Naive B cell (primary cell): ENCODE measurements around the gene SCUBE2. TPM values are rescaled to one million over a fixed set of nuclear protein-coding genes. Genes with fewer than 3 reads are reported as not detected.
A peak's percentile ranks its signal among the peaks of the same experiment; 100 is the strongest.
"Not testable (repeated sequence)": the region's sequence is repeated elsewhere in the genome, so short reads cannot be mapped to it uniquely, and the experiment has no call there.

Experiments
- ATAC-seq, 2 donors: fragments of 150-1000 bp; cut with Tn5 transposase; 2 replicates each; pipeline ENCODE4 v1.10.0; 2021; ENCODE audit warnings: low read depth in 2 of 2, mild to moderate bottlenecking in 2 of 2, moderate library complexity in 2 of 2
- DNase-seq: peaks from one replicate; pipeline ENCODE4 v3.0.0; 2022
- H3K27ac Mint-ChIP-seq, 6 donors: one replicate each; pipeline ENCODE4 v1.8.0; 2020 to 2022; ENCODE audit warnings: mild to moderate bottlenecking in 6 of 6, mixed read lengths in 6 of 6, moderate library complexity in 5 of 6, inconsistent platforms in 2 of 6
- H3K27me3 Mint-ChIP-seq, 3 donors: one replicate each; pipeline ENCODE4 v1.8.0; 2021 to 2022; ENCODE audit warnings: mixed read lengths in 3 of 3, mild to moderate bottlenecking in 1 of 3
- H3K36me3 Mint-ChIP-seq, 2 donors: one replicate each; pipeline ENCODE4 v1.8.0; 2020 to 2022; ENCODE audit warnings: mixed read lengths in 2 of 2, inconsistent platforms in 1 of 2, mild to moderate bottlenecking in 1 of 2
- H3K4me1 Mint-ChIP-seq, 3 donors: one replicate each; pipeline ENCODE4 v1.8.0; 2020 to 2022; ENCODE audit warnings: mixed read lengths in 3 of 3, inconsistent platforms in 1 of 3, mild to moderate bottlenecking in 1 of 3, moderate library complexity in 1 of 3
- H3K4me3 Mint-ChIP-seq, 8 donors: one replicate each; pipeline ENCODE4 v1.8.0; 2020 to 2022; ENCODE audit warnings: mild to moderate bottlenecking in 8 of 8, mixed read lengths in 8 of 8, moderate library complexity in 8 of 8, inconsistent platforms in 2 of 8
- H3K9me3 Mint-ChIP-seq, 7 donors: one replicate each; pipeline ENCODE4 v1.8.0; 2020 to 2022; ENCODE audit warnings: mixed read lengths in 7 of 7, mild to moderate bottlenecking in 5 of 7, inconsistent platforms in 2 of 7, moderate library complexity in 1 of 7
- polyA plus RNA-seq, 6 donors: library from polyadenylated mRNA; unstranded; fragments of 300-500 nt; fragmentation: Illumina TruSeq; gene quantifications; one replicate each; pipeline ENCODE4 v1.2.3, GENCODE V29; 2021; ENCODE audit warnings: low read depth in 6 of 6

SCUBE2 gene
- polyA plus RNA-seq, 6 donors from 2014 or later = not detected

DNA sequence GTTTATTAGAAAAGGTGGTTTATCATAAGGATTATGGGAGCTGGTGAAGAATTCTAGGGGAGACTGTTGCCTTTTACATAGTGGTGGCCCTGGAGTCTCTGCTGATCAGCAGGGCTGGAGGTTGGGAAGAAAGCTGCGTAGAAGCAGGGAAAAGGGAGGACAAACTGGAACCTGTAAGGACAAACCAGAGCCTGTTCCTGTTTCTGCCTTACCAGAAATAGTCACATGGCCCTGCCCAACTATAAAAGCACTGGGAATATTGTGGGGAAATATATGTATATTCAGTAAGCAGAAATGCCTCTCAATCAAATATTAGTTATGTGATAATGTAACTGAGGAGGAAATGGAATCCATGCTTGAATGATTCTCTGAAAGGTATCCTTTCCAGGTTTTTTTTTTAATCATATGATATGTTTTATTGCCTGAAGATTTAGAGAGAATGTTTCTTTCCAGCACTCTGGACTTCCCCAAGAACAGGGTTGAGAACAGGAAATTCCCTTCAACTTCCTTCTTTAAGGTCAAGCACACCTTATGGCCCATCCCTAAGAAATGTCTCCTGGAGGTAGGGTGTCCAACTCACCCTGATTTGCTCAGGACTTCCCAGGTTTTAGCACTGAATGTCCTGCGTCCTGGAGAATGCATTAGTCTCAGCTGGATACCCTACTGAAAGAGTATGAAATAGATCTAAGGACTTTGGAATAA lies 33.9 kb upstream of the SCUBE2 start:
- H3K27ac Mint-ChIP-seq = peak overlapping the region in 1 of 6 donors; percentile 3
- H3K4me3 Mint-ChIP-seq = no peak overlapping the region
- peaks cover 0 to 3% (median 0%) of the 10 kb centered on the region in 7 donors for H3K9me3 Mint-ChIP-seq
- peaks cover 0 to 6% (median 0%) of the 10 kb centered on the region in 3 donors for H3K4me1 Mint-ChIP-seq
- ATAC-seq = no peak
- H3K36me3 Mint-ChIP-seq = no peaks in the 10 kb centered on the region
- no peak for DNase-seq
- H3K27me3 Mint-ChIP-seq = no peaks in the 10 kb centered on the region

DNA sequence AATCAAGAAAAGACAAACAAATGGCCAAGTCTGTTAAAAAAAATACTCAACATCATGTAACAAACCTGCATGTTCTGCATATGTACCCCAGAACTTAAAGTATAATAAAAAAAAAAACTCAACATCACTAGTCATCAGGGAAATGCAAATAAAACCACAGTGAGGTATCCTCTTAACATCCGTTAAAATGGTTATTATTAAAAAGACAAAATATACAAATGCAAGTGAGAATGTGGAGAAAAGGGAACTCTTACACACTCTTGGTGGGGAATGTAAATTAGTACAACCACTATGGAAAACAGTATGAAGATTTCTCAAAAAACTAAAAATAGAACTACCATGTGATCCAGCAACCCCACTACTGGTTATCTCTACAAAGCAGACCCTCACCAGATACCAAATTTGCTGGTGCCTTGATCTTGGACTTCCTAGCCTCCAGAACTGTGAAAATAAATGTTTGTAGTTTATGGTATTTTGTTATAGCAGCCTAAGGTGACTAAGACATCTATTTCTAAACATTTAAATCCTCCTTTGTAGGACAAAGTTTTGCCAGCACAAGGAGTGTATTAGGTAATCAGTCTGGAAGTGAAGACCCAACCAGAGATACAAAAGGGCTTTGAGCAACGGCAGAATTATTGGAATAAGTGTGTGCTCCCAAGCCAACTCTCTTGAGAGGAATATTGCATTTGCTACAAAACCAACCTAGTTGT lies 32.4 kb upstream of the SCUBE2 start:
- Mint-ChIP-seq H3K27ac (peak overlapping the region in 1 of 6 donors; percentile 39), H3K4me3 (no peak overlapping the region), H3K9me3 (peaks cover 0 to 3% (median 0%) of the 10 kb centered on the region in 7 donors), H3K27me3 (no peaks in the 10 kb centered on the region), H3K4me1 (peaks cover 0 to 6% (median 0%) of the 10 kb centered on the region in 3 donors), H3K36me3 (no peaks in the 10 kb centered on the region)
- DNase-seq (no peak), ATAC-seq (no peak)

GRCh38 chr11:9121469-9121796 lies 30.0 kb upstream of the SCUBE2 start:
- H3K9me3 Mint-ChIP-seq = peaks cover 0 to 2% (median 0%) of the 10 kb centered on the region in 7 donors
- no peaks in the 10 kb centered on the region for H3K27me3 Mint-ChIP-seq
- ATAC-seq = no peak
- H3K4me1 Mint-ChIP-seq = peaks cover 0 to 6% (median 0%) of the 10 kb centered on the region in 3 donors
- DNase-seq = no peak
- H3K36me3 Mint-ChIP-seq = no peaks in the 10 kb centered on the region
- H3K27ac Mint-ChIP-seq = no peak overlapping the region
- H3K4me3 Mint-ChIP-seq = no peak overlapping the region

GRCh38 chr11:9120664-9121468 lies 29.5 kb upstream of the SCUBE2 start:
- Mint-ChIP-seq H3K9me3 (peaks cover 0 to 2% (median 0%) of the 10 kb centered on the region in 7 donors), H3K4me3 (no peak overlapping the region), H3K27me3 (no peaks in the 10 kb centered on the region), H3K36me3 (no peaks in the 10 kb centered on the region), H3K4me1 (peaks cover 0 to 6% (median 0%) of the 10 kb centered on the region in 3 donors), H3K27ac (no peak overlapping the region)
- no peak for DNase-seq
- no peak for ATAC-seq

- DNase-seq (no peak), ATAC-seq (no peak)
- Mint-ChIP-seq H3K27ac (no peak overlapping the region), H3K4me3 (no peak overlapping the region), H3K4me1 (peaks cover 0 to 3% (median 0%) of the 10 kb centered on the region in 3 donors), H3K9me3 (peaks cover 0 to 12% (median 2%) of the 10 kb centered on the region in 7 donors), H3K27me3 (peaks cover 0 to 5% (median 0%) of the 10 kb centered on the region in 3 donors), H3K36me3 (no peaks in the 10 kb centered on the region)
Measured at GRCh38 chr11:9118277-9118676, 26.9 kb upstream of the SCUBE2 start.

DNA sequence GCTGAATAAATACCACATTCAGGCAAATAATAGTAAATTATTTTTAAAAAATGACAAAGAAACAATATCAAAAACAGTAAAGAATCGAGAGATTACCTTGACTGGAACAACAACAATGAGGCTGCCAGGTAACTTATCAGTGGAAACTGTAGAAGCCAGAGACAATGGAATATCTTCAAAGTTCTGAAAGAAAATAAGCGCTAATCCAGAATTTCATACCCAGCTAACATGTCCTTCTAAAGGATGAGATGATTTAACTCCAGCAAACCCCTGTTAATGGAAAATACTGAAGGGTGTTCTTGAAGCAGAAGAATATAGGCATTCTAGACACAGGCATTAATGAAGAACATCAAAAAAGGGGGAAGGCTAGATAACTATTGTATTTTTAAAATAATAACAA lies 20.7 kb upstream of the SCUBE2 start:
- no peak for DNase-seq
- no peak for ATAC-seq
- H3K9me3 Mint-ChIP-seq = peaks cover 8 to 40% (median 21%) of the 10 kb centered on the region in 7 donors
- peaks cover 14 to 16% of the 10 kb centered on the region in 2 donors for H3K36me3 Mint-ChIP-seq
- no peaks in the 10 kb centered on the region for H3K4me1 Mint-ChIP-seq
- no peak overlapping the region for H3K27ac Mint-ChIP-seq
- H3K4me3 Mint-ChIP-seq = no peak overlapping the region
- H3K27me3 Mint-ChIP-seq = peaks cover 0 to 5% (median 0%) of the 10 kb centered on the region in 3 donors

GRCh38 chr11:9109858-9110731 lies 18.7 kb upstream of the SCUBE2 start:
- DNase-seq (no peak), ATAC-seq (no peak)
- Mint-ChIP-seq H3K27me3 (peaks cover 0 to 5% (median 0%) of the 10 kb centered on the region in 3 donors), H3K4me3 (no peak overlapping the region), H3K36me3 (peaks cover 14 to 16% of the 10 kb centered on the region in 2 donors), H3K4me1 (no peaks in the 10 kb centered on the region), H3K9me3 (peaks cover 8 to 40% (median 21%) of the 10 kb centered on the region in 7 donors), H3K27ac (no peak overlapping the region)

DNA sequence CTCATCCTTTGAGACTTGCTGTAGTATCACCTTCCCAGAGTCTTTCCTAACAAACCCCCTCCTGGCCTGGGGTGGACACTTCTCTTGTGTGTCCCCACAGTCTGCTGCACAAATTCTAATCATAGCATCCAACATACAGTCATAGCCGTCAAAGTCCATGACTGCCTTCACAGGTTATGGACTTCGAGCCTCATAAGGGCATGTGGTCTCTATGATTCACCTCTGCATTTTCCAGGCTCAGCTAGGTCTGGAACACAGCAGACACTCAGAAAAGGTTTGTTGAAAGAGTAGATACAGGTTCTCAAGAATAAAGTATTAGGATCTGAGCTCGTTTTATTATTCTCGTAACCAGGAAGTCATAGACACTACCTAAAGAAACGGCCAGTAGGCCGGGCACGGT lies 13.2 kb upstream of the SCUBE2 start:
- H3K27ac Mint-ChIP-seq = peak overlapping the region in 1 of 6 donors; percentile 73
- no peak for DNase-seq
- H3K27me3 Mint-ChIP-seq = peaks cover 7 to 16% (median 15%) of the 10 kb centered on the region in 3 donors

GRCh38 chr11:9103542-9104276 lies 12.3 kb upstream of the SCUBE2 start:
- DNase-seq = no peak
- H3K9me3 Mint-ChIP-seq = no peaks in the 10 kb centered on the region
- peaks cover 7 to 16% (median 16%) of the 10 kb centered on the region in 3 donors for H3K27me3 Mint-ChIP-seq
- ATAC-seq = no peak
- H3K4me3 Mint-ChIP-seq = no peak overlapping the region
- H3K27ac Mint-ChIP-seq = no peak overlapping the region
- H3K36me3 Mint-ChIP-seq = no peaks in the 10 kb centered on the region
- no peaks in the 10 kb centered on the region for H3K4me1 Mint-ChIP-seq

More for the DNA sequence above, 13.2 kb upstream of the SCUBE2 start:
- Mint-ChIP-seq H3K4me3 (no peak overlapping the region), H3K4me1 (no peaks in the 10 kb centered on the region), H3K36me3 (no peaks in the 10 kb centered on the region), H3K9me3 (no peaks in the 10 kb centered on the region)
- ATAC-seq = no peak

- H3K9me3 Mint-ChIP-seq = no peaks in the 10 kb centered on the region
- DNase-seq = no peak
- H3K27me3 Mint-ChIP-seq = peaks cover 13 to 34% (median 32%) of the 10 kb centered on the region in 3 donors
- no peaks in the 10 kb centered on the region for H3K4me1 Mint-ChIP-seq
- H3K36me3 Mint-ChIP-seq = no peaks in the 10 kb centered on the region
- H3K27ac Mint-ChIP-seq = no peak overlapping the region
- H3K4me3 Mint-ChIP-seq = no peak overlapping the region
- ATAC-seq = no peak
Measured at GRCh38 chr11:9099617-9100016, 8.2 kb upstream of the SCUBE2 start.

DNA sequence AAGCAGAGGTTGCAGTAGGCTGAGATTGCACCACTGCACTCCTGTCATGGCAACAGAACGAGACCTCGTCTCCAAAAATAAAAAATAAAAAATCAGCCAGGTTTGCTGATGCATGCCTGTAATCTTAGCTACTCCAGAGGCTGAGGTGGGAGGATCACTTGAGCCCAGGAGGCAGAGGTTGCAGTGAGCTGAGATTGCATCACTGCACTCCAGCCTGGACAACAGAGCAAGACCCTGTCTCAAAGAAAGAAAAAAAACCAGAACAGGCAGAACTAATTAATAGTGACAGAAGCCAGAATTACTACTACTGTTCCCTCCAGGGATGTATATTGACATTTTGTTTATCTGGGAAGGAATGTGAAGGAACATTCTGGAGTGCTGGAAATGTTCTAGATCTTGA lies 7.1 kb upstream of the SCUBE2 start:
- ATAC-seq, DNase-seq, H3K27ac Mint-ChIP-seq, H3K9me3 Mint-ChIP-seq, H3K36me3 Mint-ChIP-seq, H3K4me1 Mint-ChIP-seq: not testable (repeated sequence)
- peaks cover 19 to 41% (median 39%) of the 10 kb centered on the region in 3 donors for H3K27me3 Mint-ChIP-seq
- H3K4me3 Mint-ChIP-seq = peak overlapping the region in 1 of 8 donors; percentile 41

DNA sequence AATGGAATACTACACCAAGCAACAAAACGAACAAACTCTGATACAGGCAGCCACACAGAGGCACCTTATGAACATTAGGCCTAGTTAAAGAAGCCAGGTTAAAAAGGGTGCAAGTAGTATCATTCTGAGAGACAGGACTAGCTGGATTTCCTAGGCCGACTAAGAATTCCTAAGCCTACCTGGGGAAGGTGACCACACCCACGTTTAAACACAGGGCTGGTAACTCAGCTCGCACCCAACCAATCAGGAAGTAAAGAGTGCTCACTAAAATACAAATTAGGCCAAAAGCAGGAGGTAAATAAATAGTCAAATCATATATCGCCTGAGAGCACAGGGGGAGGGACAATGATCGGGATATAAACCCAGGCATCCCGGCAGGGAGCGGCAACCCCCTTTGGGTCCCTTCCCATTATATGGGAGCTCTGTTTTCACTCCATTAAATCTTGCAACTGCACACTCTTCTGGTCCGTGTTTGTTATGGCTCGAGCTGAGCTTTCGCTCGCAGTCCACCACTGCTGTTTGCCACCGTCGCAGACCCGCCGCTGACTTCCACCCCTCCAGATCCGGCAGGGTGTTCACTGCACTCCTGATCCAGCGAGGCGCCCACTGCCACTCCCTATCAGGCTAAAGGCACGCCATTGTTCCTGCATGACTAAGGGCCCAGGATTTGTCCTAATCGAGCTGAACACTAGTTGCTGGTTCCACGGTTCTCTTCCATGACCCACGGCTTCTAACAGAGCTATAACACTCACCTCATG lies 6.0 kb upstream of the SCUBE2 start:
- H3K4me3 Mint-ChIP-seq, DNase-seq, H3K36me3 Mint-ChIP-seq, H3K9me3 Mint-ChIP-seq, H3K4me1 Mint-ChIP-seq, ATAC-seq, H3K27ac Mint-ChIP-seq: not testable (repeated sequence)
- H3K27me3 Mint-ChIP-seq = peaks cover 30 to 51% (median 50%) of the 10 kb centered on the region in 3 donors
